Lower lobe of right lung (tissue), 2 donors: ENCODE data around the gene GDF7. TPM values are rescaled to one million over a fixed set of nuclear protein-coding genes. Genes with fewer than 3 reads are reported as not detected.
A peak's percentile ranks its signal among the peaks of the same experiment; 100 is the strongest.

ENCODE experiments used
- ATAC-seq, 2 donors: fragments of 200-7000 bp; cut with Tn5 transposase; one replicate each; pipeline ENCODE4 v1.9.1; 2020 to 2022; ENCODE audit warnings: mild to moderate bottlenecking in 2 of 2, moderate library complexity in 2 of 2
- DNase-seq: peaks from one replicate; pipeline ENCODE4 v3.0.0-alpha.2; 2020
- H3K27ac ChIP-seq: fragments of 200-600 bp; one replicate; pipeline ENCODE4 v1.8.0; 2022
- H3K27me3 ChIP-seq: fragments of 200-600 bp; one replicate; pipeline ENCODE4 v1.8.0; 2022; ENCODE audit warnings: low read depth
- H3K36me3 ChIP-seq: fragments of 200-600 bp; one replicate; pipeline ENCODE4 v1.8.0; 2022; ENCODE audit warnings: mild to moderate bottlenecking
- H3K4me1 ChIP-seq: fragments of 200-600 bp; one replicate; pipeline ENCODE4 v1.8.0; 2022
- H3K4me3 ChIP-seq: fragments of 200-600 bp; one replicate; pipeline ENCODE4 v1.8.0; 2022; ENCODE audit warnings: mild to moderate bottlenecking
- H3K9me3 ChIP-seq: fragments of 200-600 bp; one replicate; pipeline ENCODE4 v1.8.0; 2022
- CTCF ChIP-seq: fragments of 200-600 bp; IDR thresholded peaks from one replicate; pipeline ENCODE4 v1.8.0; 2022; ENCODE audit warnings: antibody characterized with exemption, mild to moderate bottlenecking
- intact Hi-C: fragments of 100-400 bp; cut with DNase I; formaldehyde crosslinking; loops from one replicate; pipeline ENCODE4 v1.11.0; 2022
- total RNA-seq: library from RNA; stranded (reverse); fragmentation: NEBNext Ultra II Directional; extraction: Animal tissue kit (Norgen Biotek cat#: 25700); gene quantifications from one replicate; pipeline ENCODE4 v1.2.1, GENCODE V29; 2021
- donor health status: DM: no; HTN: yes; CAD: no; lungs with severe emphysema.

Gene GDF7
- total RNA-seq, 1 donor from 2014 or later, result 0.62 TPM

- DNase-seq (no peak), ATAC-seq (no peak)
- intact Hi-C loops, result no loop called here
- Histone ChIP-seq H3K27ac (no peak overlapping the region), H3K36me3 (peaks cover 36% of the 10 kb centered on the region), H3K9me3 (no peaks in the 10 kb centered on the region), H3K4me1 (peaks cover 37% of the 10 kb centered on the region), H3K4me3 (no peak overlapping the region), H3K27me3 (no peaks in the 10 kb centered on the region)
- no peak for TF ChIP-seq CTCF
Observed at GRCh38 chr2:20647738-20648137, 19.2 kb upstream of the GDF7 start.

GRCh38 chr2:20648206-20648605 lies 18.7 kb upstream of the GDF7 start:
- Histone ChIP-seq H3K4me3 (no peak overlapping the region), H3K4me1 (peaks cover 36% of the 10 kb centered on the region), H3K27me3 (no peaks in the 10 kb centered on the region), H3K9me3 (no peaks in the 10 kb centered on the region), H3K36me3 (peaks cover 31% of the 10 kb centered on the region), H3K27ac (no peak overlapping the region)
- ATAC-seq (no peak), DNase-seq (peak; percentile 23)
- intact Hi-C loops, result no loop called here
- no peak for TF ChIP-seq CTCF

- Histone ChIP-seq H3K4me3 (no peak overlapping the region), H3K27ac (no peak overlapping the region), H3K4me1 (peaks cover 34% of the 10 kb centered on the region), H3K9me3 (no peaks in the 10 kb centered on the region), H3K36me3 (peaks cover 25% of the 10 kb centered on the region), H3K27me3 (no peaks in the 10 kb centered on the region)
- ATAC-seq, result no peak
- intact Hi-C loops, result no loop called here
- no peak for TF ChIP-seq CTCF
- DNase-seq, result no peak
Observed at GRCh38 chr2:20648831-20649230, 18.1 kb upstream of the GDF7 start.

- ATAC-seq (no peak), DNase-seq (peak; percentile 51)
- H3K4me1 ChIP-seq, result peaks cover 30% of the 10 kb centered on the region
- H3K4me3 ChIP-seq, result peak overlapping the region; percentile 96
- no peak overlapping the region for H3K27ac ChIP-seq
- intact Hi-C loops, result no loop called here
- H3K9me3 ChIP-seq, result no peaks in the 10 kb centered on the region
- H3K36me3 ChIP-seq, result peaks cover 19% of the 10 kb centered on the region
- TF ChIP-seq CTCF, result no peak
- H3K27me3 ChIP-seq, result no peaks in the 10 kb centered on the region
Observed at GRCh38 chr2:20649576-20649975, 17.4 kb upstream of the GDF7 start.

GRCh38 chr2:20649976-20650375 lies 17.0 kb upstream of the GDF7 start:
- no peaks in the 10 kb centered on the region for H3K9me3 ChIP-seq
- intact Hi-C loops, result no loop called here
- peak overlapping the region; percentile 96 for H3K4me3 ChIP-seq
- peaks cover 30% of the 10 kb centered on the region for H3K4me1 ChIP-seq
- H3K36me3 ChIP-seq, result peaks cover 15% of the 10 kb centered on the region
- H3K27me3 ChIP-seq, result no peaks in the 10 kb centered on the region
- ATAC-seq (peak in 1 of 2 donors; percentile 18), DNase-seq (no peak)
- peak overlapping the region; percentile 97 for H3K27ac ChIP-seq
- no peak for TF ChIP-seq CTCF
